GM10266 (cell line): Measurements from ENCODE around the gene CA9.
A peak's percentile ranks its signal among the peaks of the same experiment; 100 is the strongest.

Source experiments
- DNase-seq: peaks from one replicate; pipeline ENCODE4 v3.0.0; 2012; ENCODE audit errors: extremely low spot score
- CTCF ChIP-seq: IDR thresholded peaks from 2 replicates; pipeline ENCODE4 v1.5.1; 2012; ENCODE audit warnings: mild to moderate bottlenecking, low read depth; ENCODE audit not compliant: control insufficient read depth, insufficient read depth; ENCODE audit errors: missing control alignments

The CA9 gene

GRCh38 chr9:35729700-35730485 lies 56.2 kb downstream of the CA9 start:
- no peak for DNase-seq
- TF ChIP-seq CTCF: peak; percentile 46

GRCh38 chr9:35730486-35730854 lies 56.7 kb downstream of the CA9 start:
- TF ChIP-seq CTCF: no peak
- DNase-seq: no peak
